Measurements from ENCODE around the gene INSYN2A. TPM values are rescaled to one million over a fixed set of nuclear protein-coding genes. Genes with fewer than 3 reads are reported as not detected.

INSYN2A gene
- polyA plus RNA-seq, 1 experiment: 0.04 TPM

DNA sequence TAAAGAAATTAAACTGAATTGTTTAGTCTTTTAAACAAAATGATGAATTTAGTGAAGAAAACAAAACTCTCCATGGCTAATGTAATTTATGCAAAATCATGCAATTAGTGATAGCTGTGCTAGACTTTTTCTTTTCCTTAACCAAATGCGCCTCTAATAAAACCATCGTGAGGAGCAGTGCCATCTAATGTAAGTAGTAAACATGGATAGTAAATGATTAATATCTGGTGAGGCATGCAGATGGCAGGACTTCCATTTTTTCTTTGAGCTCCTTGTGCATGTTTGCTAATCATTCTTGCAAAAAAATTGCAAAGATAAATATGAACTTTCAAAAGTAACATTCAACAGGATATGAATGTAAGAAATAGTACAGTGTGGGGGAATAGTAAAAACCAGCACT, 2.3 kb downstream of the INSYN2A start:
- no peaks in the 10 kb centered on the region for H3K36me3 ChIP-seq (ENCODE audit: control insufficient read depth, insufficient read depth, low read length)
- no peak for DNase-seq (ENCODE audit: low read depth)
- ChIA-PET POLR2A (interaction anchor here (0.6 kb wide), 1 partner anchor 8 kb away, joined by 4 read pairs; no protein-coding TSS in a partner anchor), CTCF (interaction anchor here (0.9 to 1.5 kb wide), 4 partner anchors 15 to 55 kb away, joined by 3 to 6 read pairs (median 3); no protein-coding TSS in a partner anchor)
- H3K27me3 ChIP-seq (ENCODE audit: control insufficient read depth, insufficient read depth, low read length): no peaks in the 10 kb centered on the region
- TF ChIP-seq, protein P1, sequence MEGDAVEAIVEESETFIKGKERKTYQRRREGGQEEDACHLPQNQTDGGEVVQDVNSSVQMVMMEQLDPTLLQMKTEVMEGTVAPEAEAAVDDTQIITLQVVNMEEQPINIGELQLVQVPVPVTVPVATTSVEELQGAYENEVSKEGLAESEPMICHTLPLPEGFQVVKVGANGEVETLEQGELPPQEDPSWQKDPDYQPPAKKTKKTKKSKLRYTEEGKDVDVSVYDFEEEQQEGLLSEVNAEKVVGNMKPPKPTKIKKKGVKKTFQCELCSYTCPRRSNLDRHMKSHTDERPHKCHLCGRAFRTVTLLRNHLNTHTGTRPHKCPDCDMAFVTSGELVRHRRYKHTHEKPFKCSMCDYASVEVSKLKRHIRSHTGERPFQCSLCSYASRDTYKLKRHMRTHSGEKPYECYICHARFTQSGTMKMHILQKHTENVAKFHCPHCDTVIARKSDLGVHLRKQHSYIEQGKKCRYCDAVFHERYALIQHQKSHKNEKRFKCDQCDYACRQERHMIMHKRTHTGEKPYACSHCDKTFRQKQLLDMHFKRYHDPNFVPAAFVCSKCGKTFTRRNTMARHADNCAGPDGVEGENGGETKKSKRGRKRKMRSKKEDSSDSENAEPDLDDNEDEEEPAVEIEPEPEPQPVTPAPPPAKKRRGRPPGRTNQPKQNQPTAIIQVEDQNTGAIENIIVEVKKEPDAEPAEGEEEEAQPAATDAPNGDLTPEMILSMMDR (IDR thresholded peaks at IDR 0.05; ENCODE audit: insufficient read depth, low read depth, low read length): no peak
- H3K4me3 ChIP-seq (ENCODE audit: low read depth, low read length): no peak overlapping the region

DNA sequence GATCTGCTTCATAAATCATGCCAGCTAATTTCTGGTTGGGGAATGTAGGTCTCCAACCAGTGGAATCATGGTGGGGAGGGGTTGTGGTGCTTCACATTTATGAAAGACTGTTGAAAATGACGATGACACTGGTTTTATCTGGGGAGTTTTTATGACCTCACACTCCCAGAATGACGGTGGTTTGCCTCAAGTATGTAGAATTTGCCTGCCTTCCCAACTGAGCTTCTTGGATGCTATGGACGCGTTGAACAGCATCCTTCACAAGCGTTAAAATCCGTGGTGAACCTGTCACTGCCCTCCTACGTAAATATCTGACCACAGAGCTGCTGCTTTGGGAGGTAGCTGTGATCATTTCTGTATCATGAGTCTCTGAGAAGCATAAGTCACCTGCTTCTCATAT, 3.3 kb downstream of the INSYN2A start:
- no peaks in the 10 kb centered on the region for H3K36me3 ChIP-seq (ENCODE audit: control insufficient read depth, insufficient read depth, low read length)
- ChIA-PET CTCF (interaction anchor here (1.5 kb wide), 1 partner anchor 16 kb away, joined by 6 read pairs; no protein-coding TSS in a partner anchor), POLR2A (no interaction called here)
- TF ChIP-seq, protein P1 (IDR thresholded peaks at IDR 0.05; ENCODE audit: insufficient read depth, low read depth, low read length): no peak
- no peak overlapping the region for H3K4me3 ChIP-seq (ENCODE audit: low read depth, low read length)
- H3K27me3 ChIP-seq (ENCODE audit: control insufficient read depth, insufficient read depth, low read length): no peaks in the 10 kb centered on the region
- DNase-seq (ENCODE audit: low read depth): no peak

DNA sequence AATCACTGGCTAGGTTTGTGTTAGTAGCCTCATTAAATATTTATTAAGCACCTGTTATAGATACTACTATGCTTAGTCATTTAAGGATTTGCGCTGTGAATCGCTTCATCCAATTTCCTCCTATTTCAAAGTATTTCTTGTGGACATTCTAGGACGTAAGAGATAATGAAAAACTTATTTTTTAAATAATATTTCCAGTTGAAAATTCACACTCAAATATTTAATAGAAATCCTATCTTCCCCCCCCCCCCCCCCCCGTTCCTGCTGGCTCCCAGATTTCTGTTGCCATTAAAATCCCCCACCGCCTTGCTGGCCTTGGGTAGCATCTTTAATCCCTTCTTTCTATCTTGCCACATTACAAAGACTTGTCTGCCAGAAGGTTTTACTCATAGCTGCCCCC, 6.0 kb downstream of the INSYN2A start:
- H3K4me3 ChIP-seq (ENCODE audit: low read depth, low read length): no peak overlapping the region
- H3K27me3 ChIP-seq (ENCODE audit: control insufficient read depth, insufficient read depth, low read length): no peaks in the 10 kb centered on the region
- TF ChIP-seq, protein P1 (IDR thresholded peaks at IDR 0.05; ENCODE audit: insufficient read depth, low read depth, low read length): no peak
- CTCF ChIA-PET: no interaction called here
- no peaks in the 10 kb centered on the region for H3K36me3 ChIP-seq (ENCODE audit: control insufficient read depth, insufficient read depth, low read length)
- POLR2A ChIA-PET: no interaction called here
- DNase-seq (ENCODE audit: low read depth): no peak

DNA sequence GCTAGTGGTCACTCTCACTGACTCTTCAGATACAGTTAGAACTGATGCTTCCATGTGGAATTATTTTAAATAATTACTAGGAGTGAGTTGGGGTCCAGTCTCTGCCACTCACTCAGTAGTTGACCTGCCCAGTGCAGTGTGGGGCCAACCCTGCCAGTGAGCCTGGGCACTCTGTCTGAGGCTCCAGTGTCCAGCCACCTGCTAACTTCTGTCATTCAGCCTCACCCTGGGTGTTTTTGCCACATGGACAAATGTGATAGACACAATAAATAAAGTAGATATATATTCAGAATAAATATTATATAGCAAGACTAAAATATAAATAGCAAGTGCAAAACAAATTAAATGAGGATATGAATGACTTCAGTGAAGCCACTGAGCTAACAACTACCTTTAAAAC, 7.2 kb downstream of the INSYN2A start:
- no peaks in the 10 kb centered on the region for H3K27me3 ChIP-seq (ENCODE audit: control insufficient read depth, insufficient read depth, low read length)
- no peak for DNase-seq (ENCODE audit: low read depth)
- H3K4me3 ChIP-seq (ENCODE audit: low read depth, low read length): no peak overlapping the region
- ChIA-PET CTCF (no interaction called here), POLR2A (no interaction called here)
- TF ChIP-seq, protein P1 (IDR thresholded peaks at IDR 0.05; ENCODE audit: insufficient read depth, low read depth, low read length): no peak
- H3K36me3 ChIP-seq (ENCODE audit: control insufficient read depth, insufficient read depth, low read length): no peaks in the 10 kb centered on the region

DNA sequence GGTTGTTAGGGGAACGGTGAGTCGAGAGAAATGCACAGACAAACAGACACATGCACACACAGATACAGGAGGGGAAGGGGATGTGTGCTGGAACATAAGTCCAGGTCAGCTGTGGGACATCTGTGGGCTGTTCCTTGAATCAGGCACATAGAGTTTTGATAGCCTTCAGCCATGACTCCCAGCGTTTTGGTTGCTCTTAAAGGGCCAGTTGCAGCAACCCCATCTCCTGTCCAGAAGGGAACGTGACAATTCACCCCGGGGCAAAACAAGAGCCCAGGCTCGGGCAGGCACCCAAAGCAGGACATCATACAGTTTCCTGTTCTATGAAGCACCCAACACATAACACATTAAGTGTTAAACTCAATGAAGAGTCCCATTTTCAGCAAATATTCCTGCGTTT, 9.6 kb downstream of the INSYN2A start:
- no peak overlapping the region for H3K4me3 ChIP-seq (ENCODE audit: low read depth, low read length)
- no peaks in the 10 kb centered on the region for H3K27me3 ChIP-seq (ENCODE audit: control insufficient read depth, insufficient read depth, low read length)
- POLR2A ChIA-PET: interaction anchor here (0.5 kb wide), 1 partner anchor 20 kb away, joined by 6 read pairs; no protein-coding TSS in a partner anchor
- CTCF ChIA-PET: no interaction called here
- no peaks in the 10 kb centered on the region; the same call in 1 of the 2 replicates for H3K36me3 ChIP-seq (ENCODE audit: control insufficient read depth, insufficient read depth, low read length)
- DNase-seq (ENCODE audit: low read depth): no peak
- TF ChIP-seq, protein P1 (IDR thresholded peaks at IDR 0.05; ENCODE audit: insufficient read depth, low read depth, low read length): no peak
